ENCODE data around the gene RAD51B.

RAD51B gene

GRCh38 chr14:68768316-68768715, 948.7 kb downstream of the RAD51B start:
- H3K36me3 ChIP-seq: no peaks in the 10 kb centered on the region
- no peak for DNase-seq
- H3K4me1 ChIP-seq: peaks cover 4% of the 10 kb centered on the region
- no peaks in the 10 kb centered on the region for H3K9me3 ChIP-seq
- TF ChIP-seq CTCF (IDR thresholded peaks at IDR 0.05; ENCODE audit: low read depth, low read length): no peak
- H3K4me3 ChIP-seq (ENCODE audit: low read depth, low read length): no peak overlapping the region
- H3K27me3 ChIP-seq: no peaks in the 10 kb centered on the region

DNA sequence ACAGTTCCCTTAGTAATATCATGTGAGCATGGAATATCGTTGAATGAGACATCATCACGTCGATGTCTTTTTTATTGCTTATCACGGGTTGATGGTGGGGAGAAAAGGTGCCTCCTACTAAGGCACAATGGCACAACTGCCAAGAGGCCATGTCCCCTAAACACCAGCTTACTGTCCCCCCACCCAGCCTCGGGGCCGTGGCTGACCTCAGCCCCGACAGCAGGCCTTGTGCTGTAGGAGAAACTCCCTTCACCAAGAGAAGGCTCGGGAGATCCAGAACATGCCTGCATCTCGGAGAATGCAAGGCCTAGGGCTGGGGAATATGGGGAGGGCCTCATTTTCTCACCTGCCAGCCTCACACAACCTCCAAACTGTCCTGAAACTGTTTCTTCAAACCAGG, 950.5 kb downstream of the RAD51B start:
- H3K4me1 ChIP-seq: no peaks in the 10 kb centered on the region
- no peaks in the 10 kb centered on the region for H3K27me3 ChIP-seq

DNA sequence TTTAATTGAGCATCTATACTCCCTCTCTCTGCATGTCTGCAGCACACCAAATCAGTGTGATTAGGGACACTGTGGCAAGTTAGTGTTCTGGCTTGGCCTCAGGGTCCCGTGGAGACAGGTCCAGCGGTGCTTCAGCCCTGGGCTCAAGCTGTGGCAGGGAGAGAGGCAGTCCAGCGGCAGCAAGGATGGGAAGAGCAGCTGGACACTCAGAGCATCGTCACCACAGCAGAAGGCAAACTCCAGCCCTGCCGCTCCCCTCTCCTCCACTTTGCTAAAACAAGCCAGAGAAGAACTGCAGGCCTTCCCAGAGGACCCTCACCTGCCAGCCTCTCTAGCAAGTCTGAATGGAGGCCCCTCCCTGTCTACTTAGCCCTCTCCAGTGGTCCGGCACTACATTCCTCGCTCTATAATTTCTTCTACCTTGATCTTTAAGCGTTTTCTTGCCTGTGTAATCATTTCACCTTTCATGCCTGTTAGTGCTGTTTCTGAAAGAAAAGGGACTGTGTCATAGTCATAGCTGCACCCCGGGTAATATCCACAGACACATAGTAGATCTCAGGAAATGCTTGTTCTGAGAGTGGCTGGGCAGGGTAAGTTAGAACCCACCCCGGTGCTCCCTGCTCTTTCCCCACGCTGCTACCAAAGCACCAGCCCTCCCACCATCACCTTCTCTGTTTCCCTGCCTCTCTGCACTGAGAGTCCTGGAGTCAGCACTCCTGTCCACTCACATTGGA, 951.1 kb downstream of the RAD51B start:
- Histone ChIP-seq H3K9me3 (no peaks in the 10 kb centered on the region), H3K36me3 (no peaks in the 10 kb centered on the region), H3K27me3 (no peaks in the 10 kb centered on the region), H3K4me1 (no peaks in the 10 kb centered on the region), H3K4me3 (ENCODE audit: low read depth, low read length) (no peak overlapping the region)
- TF ChIP-seq CTCF (IDR thresholded peaks at IDR 0.05; ENCODE audit: low read depth, low read length): no peak
- no peak for DNase-seq

More for the DNA sequence above, 950.5 kb downstream of the RAD51B start:
- Histone ChIP-seq H3K36me3 (no peaks in the 10 kb centered on the region), H3K9me3 (no peaks in the 10 kb centered on the region), H3K4me3 (ENCODE audit: low read depth, low read length) (no peak overlapping the region)
- TF ChIP-seq CTCF (IDR thresholded peaks at IDR 0.05; ENCODE audit: low read depth, low read length): no peak
- no peak for DNase-seq

GRCh38 chr14:68771631-68772030, 952.1 kb downstream of the RAD51B start:
- H3K4me1 ChIP-seq: no peaks in the 10 kb centered on the region
- H3K36me3 ChIP-seq: no peaks in the 10 kb centered on the region
- no peak for TF ChIP-seq CTCF (IDR thresholded peaks at IDR 0.05; ENCODE audit: low read depth, low read length)
- no peaks in the 10 kb centered on the region for H3K9me3 ChIP-seq
- no peak overlapping the region for H3K4me3 ChIP-seq (ENCODE audit: low read depth, low read length)
- no peak for DNase-seq
- no peaks in the 10 kb centered on the region for H3K27me3 ChIP-seq

DNA sequence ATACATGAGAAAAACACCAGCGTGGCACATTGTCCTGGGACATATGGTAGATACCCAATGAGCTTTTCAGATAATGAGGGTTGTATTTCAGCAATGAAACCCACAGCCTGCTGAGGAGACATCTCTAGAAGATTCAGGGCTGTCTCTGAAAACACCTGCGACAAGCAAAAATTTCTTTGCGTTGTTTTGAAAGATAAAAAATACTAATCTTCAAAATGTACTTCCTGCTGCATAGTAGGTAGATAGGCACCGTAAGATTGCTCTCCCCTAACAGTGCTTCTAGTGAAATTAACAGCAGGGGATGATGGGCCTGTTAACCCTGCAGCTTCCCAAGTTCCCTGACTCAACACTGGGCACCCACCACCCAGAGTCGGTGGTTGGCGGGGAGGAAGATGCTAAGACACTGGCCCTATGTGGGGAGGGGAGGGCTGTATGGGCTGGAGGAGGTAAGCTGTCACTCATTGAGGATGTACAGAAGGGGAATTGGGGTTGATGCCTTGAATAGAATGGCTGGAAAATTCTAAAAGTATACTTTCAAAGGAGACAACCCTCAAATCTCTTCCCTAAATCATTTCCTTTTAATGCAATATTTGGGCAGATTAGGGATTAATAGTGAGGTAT, 953.3 kb downstream of the RAD51B start:
- Histone ChIP-seq H3K4me1 (no peaks in the 10 kb centered on the region), H3K4me3 (ENCODE audit: low read depth, low read length) (no peak overlapping the region), H3K36me3 (no peaks in the 10 kb centered on the region), H3K9me3 (no peaks in the 10 kb centered on the region), H3K27me3 (no peaks in the 10 kb centered on the region)
- no peak for DNase-seq
- no peak for TF ChIP-seq CTCF (IDR thresholded peaks at IDR 0.05; ENCODE audit: low read depth, low read length)

Data from BE2C (cell line).